ENCODE results near the gene BDKRB2.

Gene BDKRB2

DNA sequence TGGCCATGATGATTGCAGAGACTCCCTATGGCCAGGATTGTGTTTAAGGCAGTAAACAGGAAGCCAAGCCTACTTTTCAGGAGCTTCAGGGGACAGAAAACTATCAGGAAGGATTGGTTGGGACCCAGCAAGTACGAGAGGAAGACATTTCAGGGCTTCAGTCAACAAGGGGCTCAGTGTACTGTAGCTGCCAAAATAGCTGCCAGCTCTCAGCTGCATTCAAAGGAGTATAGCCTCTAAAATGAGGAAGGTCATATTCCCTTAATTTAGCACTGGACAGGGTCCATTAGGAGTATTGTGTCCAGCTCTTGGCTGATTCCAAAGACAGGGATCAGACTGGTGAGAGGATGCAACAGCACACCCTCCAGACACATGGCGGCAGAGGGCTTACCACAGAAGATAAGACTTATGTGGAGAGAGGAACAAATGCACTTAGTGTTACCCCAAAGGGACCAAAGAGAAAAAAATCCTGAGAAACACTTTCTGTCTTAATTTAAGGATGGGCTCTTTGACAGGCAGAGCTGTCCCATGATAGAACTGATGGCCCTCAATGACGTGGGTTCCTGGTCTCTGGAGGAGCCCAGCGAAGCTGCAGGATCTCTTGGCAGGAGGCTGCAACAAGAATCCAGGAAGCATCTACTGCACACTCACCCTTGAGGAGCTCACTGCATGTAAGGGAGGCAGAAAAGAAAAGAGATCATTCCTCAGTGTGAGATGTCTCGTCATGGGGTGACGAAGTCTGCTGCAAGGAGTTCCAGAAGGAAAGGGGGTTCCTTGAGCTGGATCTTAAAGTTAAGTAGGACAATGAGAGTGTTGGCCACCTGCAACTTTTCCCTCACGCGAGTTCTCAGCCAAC is 66.2 kb downstream of the BDKRB2 start:
- Histone ChIP-seq H3K4me3 (ENCODE audit: low read length, poor library complexity, severe bottlenecking) (no peak overlapping the region), H2AFZ (ENCODE audit: low read length) (no peak overlapping the region), H3K36me3 (ENCODE audit: insufficient read depth, low read length) (no peaks in the 10 kb centered on the region), H3K9ac (ENCODE audit: low read depth, low read length, poor library complexity, severe bottlenecking) (no peak overlapping the region), H3K4me1 (ENCODE audit: insufficient read depth, low read length, poor library complexity, severe bottlenecking) (no peaks in the 10 kb centered on the region), H3K4me2 (ENCODE audit: low read depth, low read length, poor library complexity, severe bottlenecking) (no peak overlapping the region), H3K27me3 (ENCODE audit: insufficient read depth, low read length, poor library complexity, severe bottlenecking) (no peaks in the 10 kb centered on the region), H4K20me1 (ENCODE audit: insufficient read depth, low read length, poor library complexity, severe bottlenecking) (no peaks in the 10 kb centered on the region), H3K9me3 (ENCODE audit: insufficient read depth, low read depth, low read length) (no peaks in the 10 kb centered on the region), H3K9me2 (replicated peaks; ENCODE audit: low read depth, low read length) (no peaks in the 10 kb centered on the region), H3F3A (ENCODE audit: low read depth) (no peaks in the 10 kb centered on the region), H3K79me2 (ENCODE audit: insufficient read depth, low read length) (no peaks in the 10 kb centered on the region)
- TF ChIP-seq EZH2phosphoT487 (IDR thresholded peaks at IDR 0.05; ENCODE audit: borderline replicate concordance), result no peak
- TF ChIP-seq, protein P1, sequence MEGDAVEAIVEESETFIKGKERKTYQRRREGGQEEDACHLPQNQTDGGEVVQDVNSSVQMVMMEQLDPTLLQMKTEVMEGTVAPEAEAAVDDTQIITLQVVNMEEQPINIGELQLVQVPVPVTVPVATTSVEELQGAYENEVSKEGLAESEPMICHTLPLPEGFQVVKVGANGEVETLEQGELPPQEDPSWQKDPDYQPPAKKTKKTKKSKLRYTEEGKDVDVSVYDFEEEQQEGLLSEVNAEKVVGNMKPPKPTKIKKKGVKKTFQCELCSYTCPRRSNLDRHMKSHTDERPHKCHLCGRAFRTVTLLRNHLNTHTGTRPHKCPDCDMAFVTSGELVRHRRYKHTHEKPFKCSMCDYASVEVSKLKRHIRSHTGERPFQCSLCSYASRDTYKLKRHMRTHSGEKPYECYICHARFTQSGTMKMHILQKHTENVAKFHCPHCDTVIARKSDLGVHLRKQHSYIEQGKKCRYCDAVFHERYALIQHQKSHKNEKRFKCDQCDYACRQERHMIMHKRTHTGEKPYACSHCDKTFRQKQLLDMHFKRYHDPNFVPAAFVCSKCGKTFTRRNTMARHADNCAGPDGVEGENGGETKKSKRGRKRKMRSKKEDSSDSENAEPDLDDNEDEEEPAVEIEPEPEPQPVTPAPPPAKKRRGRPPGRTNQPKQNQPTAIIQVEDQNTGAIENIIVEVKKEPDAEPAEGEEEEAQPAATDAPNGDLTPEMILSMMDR (conservative IDR thresholded peaks at IDR 0.05; ENCODE audit: low read length), result no peak

DNA sequence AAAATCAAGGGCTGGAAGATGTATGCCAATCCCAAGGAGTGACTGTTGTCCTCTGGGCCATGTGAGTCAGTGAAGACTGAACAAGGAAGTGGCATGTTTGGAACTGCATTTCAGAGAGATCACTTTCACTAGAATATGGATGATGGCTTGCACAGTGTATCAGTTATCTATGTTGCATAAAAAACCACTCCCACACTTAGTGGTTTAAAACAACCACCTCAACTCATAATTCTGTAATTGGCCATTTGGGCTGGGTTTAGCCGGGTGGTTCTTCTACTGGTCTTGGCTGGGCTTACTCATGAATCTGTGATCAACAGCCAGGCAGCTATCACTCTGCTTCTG is 66.8 kb downstream of the BDKRB2 start:
- Histone ChIP-seq H3K36me3 (ENCODE audit: insufficient read depth, low read length) (no peaks in the 10 kb centered on the region), H3K4me2 (ENCODE audit: low read depth, low read length, poor library complexity, severe bottlenecking) (no peak overlapping the region), H4K20me1 (ENCODE audit: insufficient read depth, low read length, poor library complexity, severe bottlenecking) (no peaks in the 10 kb centered on the region), H3K4me1 (ENCODE audit: insufficient read depth, low read length, poor library complexity, severe bottlenecking) (no peaks in the 10 kb centered on the region), H3F3A (ENCODE audit: low read depth) (no peaks in the 10 kb centered on the region), H3K9me2 (replicated peaks; ENCODE audit: low read depth, low read length) (no peaks in the 10 kb centered on the region), H3K79me2 (ENCODE audit: insufficient read depth, low read length) (no peaks in the 10 kb centered on the region), H3K9ac (ENCODE audit: low read depth, low read length, poor library complexity, severe bottlenecking) (no peak overlapping the region), H3K27me3 (ENCODE audit: insufficient read depth, low read length, poor library complexity, severe bottlenecking) (no peaks in the 10 kb centered on the region), H3K9me3 (ENCODE audit: insufficient read depth, low read depth, low read length) (no peaks in the 10 kb centered on the region), H3K4me3 (ENCODE audit: low read length, poor library complexity, severe bottlenecking) (no peak overlapping the region), H2AFZ (ENCODE audit: low read length) (no peak overlapping the region)
- TF ChIP-seq, protein P1 (conservative IDR thresholded peaks at IDR 0.05; ENCODE audit: low read length), result no peak
- no peak for TF ChIP-seq EZH2phosphoT487 (IDR thresholded peaks at IDR 0.05; ENCODE audit: borderline replicate concordance)

DNA sequence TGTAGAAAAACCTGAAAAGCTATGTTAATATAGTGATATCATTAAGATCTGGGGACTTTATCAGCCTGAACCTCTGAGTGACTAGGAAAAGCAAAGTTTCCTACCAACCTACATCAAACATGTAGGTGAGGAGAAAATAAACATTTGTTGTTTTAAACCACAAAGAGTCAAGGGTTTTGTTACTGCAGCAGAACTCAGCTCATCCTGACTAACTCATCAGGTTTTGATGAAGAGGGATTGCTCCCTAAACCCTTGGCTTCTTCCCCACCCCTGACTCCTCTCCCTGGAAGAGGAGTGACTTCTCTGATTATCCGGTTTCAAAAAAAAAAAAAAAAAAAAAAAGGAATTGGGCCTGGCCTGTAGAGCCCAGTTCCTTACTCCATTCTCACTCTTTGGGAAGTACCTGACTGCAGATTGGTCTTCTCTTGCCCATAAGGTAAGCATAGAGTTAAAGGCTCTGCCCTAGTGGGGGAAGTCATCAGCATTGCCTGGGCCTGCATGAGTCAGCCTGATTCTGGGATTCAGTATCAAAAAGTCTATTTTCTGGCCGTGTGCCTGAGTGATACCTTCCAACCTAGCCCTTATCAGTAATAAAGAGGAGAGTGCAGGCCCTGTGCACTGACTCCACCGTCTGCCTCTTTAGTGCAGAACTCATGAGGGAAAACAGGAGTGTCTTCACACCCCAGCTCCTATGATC is 68.3 kb downstream of the BDKRB2 start:
- no peaks in the 10 kb centered on the region for H3K9me3 ChIP-seq (ENCODE audit: insufficient read depth, low read depth, low read length)
- no peaks in the 10 kb centered on the region for H3K27me3 ChIP-seq (ENCODE audit: insufficient read depth, low read length, poor library complexity, severe bottlenecking)
- H4K20me1 ChIP-seq (ENCODE audit: insufficient read depth, low read length, poor library complexity, severe bottlenecking), result no peaks in the 10 kb centered on the region
- H3F3A ChIP-seq (ENCODE audit: low read depth), result no peaks in the 10 kb centered on the region
- H3K4me2 ChIP-seq (ENCODE audit: low read depth, low read length, poor library complexity, severe bottlenecking), result no peak overlapping the region
- TF ChIP-seq, protein P1 (conservative IDR thresholded peaks at IDR 0.05; ENCODE audit: low read length), result no peak
- no peak for TF ChIP-seq EZH2phosphoT487 (IDR thresholded peaks at IDR 0.05; ENCODE audit: borderline replicate concordance)
- H2AFZ ChIP-seq (ENCODE audit: low read length), result no peak overlapping the region
- no peak overlapping the region for H3K9ac ChIP-seq (ENCODE audit: low read depth, low read length, poor library complexity, severe bottlenecking)
- no peaks in the 10 kb centered on the region for H3K36me3 ChIP-seq (ENCODE audit: insufficient read depth, low read length)
- H3K79me2 ChIP-seq (ENCODE audit: insufficient read depth, low read length), result no peaks in the 10 kb centered on the region
- no peaks in the 10 kb centered on the region for H3K4me1 ChIP-seq (ENCODE audit: insufficient read depth, low read length, poor library complexity, severe bottlenecking)
- H3K4me3 ChIP-seq (ENCODE audit: low read length, poor library complexity, severe bottlenecking), result no peak overlapping the region
- H3K9me2 ChIP-seq (replicated peaks; ENCODE audit: low read depth, low read length), result no peaks in the 10 kb centered on the region

Data from Loucy (cell line).